HG03139 (cell line): ENCODE data around the gene NEK8.

Source experiments
- ATAC-seq: cut with Tn5 transposase; IDR thresholded peaks from one replicate; pipeline ENCODE4 v1.9.1; 2021; ENCODE audit not compliant: unreplicated experiment

NEK8 gene

GRCh38 chr17:28744104-28744971 lies 15.8 kb downstream of the NEK8 start:
- peak; percentile 22 for ATAC-seq

GRCh38 chr17:28744972-28745785 lies 16.6 kb downstream of the NEK8 start:
- ATAC-seq, result no peak

- no peak for ATAC-seq
Measured at GRCh38 chr17:28745786-28746411, 17.3 kb downstream of the NEK8 start.

- ATAC-seq, result no peak
Measured at GRCh38 chr17:28746611-28747050, 18.0 kb downstream of the NEK8 start.

GRCh38 chr17:28747051-28747691 lies 18.6 kb downstream of the NEK8 start:
- no peak for ATAC-seq

- ATAC-seq, result no peak
Measured at GRCh38 chr17:28747801-28748750, 19.5 kb downstream of the NEK8 start.

- ATAC-seq, result no peak
Measured at GRCh38 chr17:28748852-28749515, 20.4 kb downstream of the NEK8 start.

GRCh38 chr17:28749516-28750177 lies 21.1 kb downstream of the NEK8 start:
- ATAC-seq, result no peak

GRCh38 chr17:28750178-28751047 lies 21.8 kb downstream of the NEK8 start:
- peak; percentile 55 for ATAC-seq

GRCh38 chr17:28751600-28752366 lies 23.2 kb downstream of the NEK8 start:
- no peak for ATAC-seq

- no peak for ATAC-seq
Measured at GRCh38 chr17:28755486-28755885, 26.9 kb downstream of the NEK8 start.

- ATAC-seq, result no peak
Measured at GRCh38 chr17:28756049-28756804, 27.6 kb downstream of the NEK8 start.

- ATAC-seq, result no peak
Measured at GRCh38 chr17:28758411-28759121, 30.0 kb downstream of the NEK8 start.

GRCh38 chr17:28759256-28759865 lies 30.8 kb downstream of the NEK8 start:
- no peak for ATAC-seq
